Heart left ventricle (tissue), 16 donors: Measurements from ENCODE around the gene BNC2. TPM values are rescaled to one million over a fixed set of nuclear protein-coding genes. Genes with fewer than 3 reads are reported as not detected.

ENCODE experiments used
- ATAC-seq, 4 donors: fragments of 200-7000 bp; cut with Tn5 transposase; one replicate each; pipeline ENCODE4 v1.9.1; 2020 to 2022; ENCODE audit warnings: moderate library complexity in 4 of 4, mild to moderate bottlenecking in 3 of 4, moderate number of reproducible peaks in 1 of 4
- DNase-seq, 5 donors: peaks; one replicate each; pipeline ENCODE4 v3.0.0-alpha.2; 2020
- H3K27ac ChIP-seq, 12 donors: fragments of 200-600 bp; sonication (generic) in 4 of 12; one replicate each; pipeline versions ENCODE4 v1.5.0 to v1.8.0; 2016 to 2022; ENCODE audit warnings: mild to moderate bottlenecking in 2 of 12
- H3K27me3 ChIP-seq, 9 donors: fragments of 200-600 bp; sonication (generic) in 2 of 9; one replicate each; pipeline versions ENCODE4 v1.5.1 to v1.8.0; 2016 to 2022; ENCODE audit warnings: mild to moderate bottlenecking in 3 of 9
- H3K36me3 ChIP-seq, 9 donors: fragments of 200-600 bp; sonication (generic) in 2 of 9; one replicate each; pipeline versions ENCODE4 v1.5.0 to v1.8.0; 2018 to 2022; ENCODE audit warnings: mild to moderate bottlenecking in 2 of 9
- H3K4me1 ChIP-seq, 12 donors: fragments of 200-600 bp; sonication (generic) in 4 of 12; one replicate each; pipeline versions ENCODE4 v1.5.0 to v1.8.0; 2016 to 2022; ENCODE audit warnings: mild to moderate bottlenecking in 3 of 12
- H3K4me3 ChIP-seq, 12 donors: fragments of 200-600 bp; sonication (generic) in 4 of 12; one replicate each; pipeline versions ENCODE4 v1.5.0 to v1.8.0; 2017 to 2022; ENCODE audit warnings: mild to moderate bottlenecking in 9 of 12, moderate library complexity in 4 of 12
- H3K9me3 ChIP-seq, 12 donors: fragments of 200-600 bp; sonication (generic) in 4 of 12; one replicate each; pipeline versions ENCODE4 v1.5.0 to v1.8.0; 2016 to 2022; ENCODE audit warnings: mild to moderate bottlenecking in 1 of 12
- CTCF ChIP-seq, 12 donors: fragments of 200-600 bp; sonication (generic) in 4 of 12; IDR thresholded peaks; one replicate each; pipeline versions ENCODE4 v1.5.0 to v1.8.0; 2018 to 2022; ENCODE audit warnings: antibody characterized with exemption in 12 of 12, mild to moderate bottlenecking in 5 of 12
- POLR2A ChIP-seq, 2 donors: fragments of 450-650 bp; IDR thresholded peaks; one replicate each; pipeline ENCODE4 v1.6.1; 2017; ENCODE audit warnings: antibody characterized with exemption in 2 of 2, mild to moderate bottlenecking in 2 of 2, moderate library complexity in 2 of 2
- WGBS, 4 donors: extraction: QIAGEN DNeasy Blood & Tissue Kit in 2 of 4; methylation state at CpG; one replicate each; pipeline versions ENCODE4 v1.1.5 to v1.1.7; 2013 to 2018; 5-methylcytosine and 5-hydroxymethylcytosine counted together
- intact Hi-C, 10 donors: fragments of 100-400 bp; cut with DNase I; formaldehyde crosslinking; loops; one replicate each; pipeline versions ENCODE4 v1.11.1 to v1.14.2; 2022
- polyA plus RNA-seq, 2 donors: library from polyadenylated mRNA; stranded (reverse); fragments of 200-250 nt; gene quantifications; one replicate each; pipeline ENCODE4 v1.2.3, GENCODE V29; 2013
- total RNA-seq, 9 donors: library from RNA; depleted of rRNA in 2 of 9; stranded (reverse); fragments of >200 nt in 2 of 9; fragmentation: NEBNext Ultra II Directional in 3 of 9; extraction: Animal tissue kit (Norgen Biotek cat#: 25700) in 3 of 9; gene quantifications; one replicate each; pipeline versions ENCODE4 v1.1.0 to v1.2.4, GENCODE V29; 2016 to 2023
- donor health status: ischemic (EF 13 %, LVEDD 7.1; RV severe dilation, severe dysfunction).
- donor health status: healthy with polysubstance abuse.
- donor health status: DM: no; HTN: yes; CAD: no.
- donor health status: DM: no; HTN: no; CAD: no.
- donor health status: ischemic (EF 25% LVEDD 6.9; RV normal size, moderate dysfunction).
- donor health status: ischemic (EF 25% LVEDD 5.7; RV mildly dilated, moderate dysfunction).
- donor health status: healthy.
- donor health status: DM: yes; HTN: yes; CAD: no.
- donor health status: ischemic (EF 35%, LVEDD 5.7; RV mildly dilated, moderate dysfunction).
- donor health status: nonischemic (EF 11% LVEDD 7.7; RV severe dilation, severe dysfunction).
- donor health status: DM: yes; HTN: yes; CAD: no.
- donor health status: PGD.
- donor health status: ischemic (EF 29% LVEDD 5.4; RV normal size, mild dysfunction).
- donor health status: nonischemic (EF 23%, LVEDD 6.1; RV moderate dilation, normal function).

The BNC2 gene
- total and polyA plus RNA-seq, 11 donors, result 0.38 to 27.1 (median 3.8) TPM

GRCh38 chr9:16363916-16364315 is 506.6 kb downstream of the BNC2 start:
- H3K27me3 ChIP-seq, result no peaks in the 10 kb centered on the region
- peaks cover 0 to 21% (median 2%) of the 10 kb centered on the region in 12 donors for H3K4me1 ChIP-seq
- no peaks in the 10 kb centered on the region for H3K36me3 ChIP-seq
- intact Hi-C loops, result loop anchor here in 1 of 10 donors (10.0 kb wide), 1 partner anchor 341 kb away; no protein-coding TSS in a partner anchor
- TF ChIP-seq CTCF (IDR thresholded peaks at IDR 0.05) (no peak), POLR2A (IDR thresholded peaks at IDR 0.05) (no peak)
- WGBS, 4 donors, result 57 to 68% (median 62%) methylated on average over 5 of the region's 5 CpGs
- ATAC-seq (no peak), DNase-seq (no peak)
- peaks cover 0 to 6% (median 0%) of the 10 kb centered on the region in 12 donors for H3K9me3 ChIP-seq
- H3K27ac ChIP-seq, result peak overlapping the region in 10 of 12 donors; percentile 4 to 66 (median 50)
- no peak overlapping the region for H3K4me3 ChIP-seq

- intact Hi-C loops, result loop anchor here in 1 of 10 donors (10.0 kb wide), 1 partner anchor 342 kb away; no protein-coding TSS in a partner anchor
- Histone ChIP-seq H3K9me3 (peaks cover 0 to 6% (median 0%) of the 10 kb centered on the region in 12 donors), H3K36me3 (no peaks in the 10 kb centered on the region), H3K27ac (peak overlapping the region in 8 of 12 donors; percentile 29 to 66 (median 50)), H3K4me1 (peaks cover 0 to 21% (median 2%) of the 10 kb centered on the region in 12 donors), H3K4me3 (no peak overlapping the region), H3K27me3 (no peaks in the 10 kb centered on the region)
- 62 to 73% (median 70%) methylated on average over 8 of the region's 8 CpGs for WGBS, 4 donors
- TF ChIP-seq CTCF (IDR thresholded peaks at IDR 0.05) (no peak), POLR2A (IDR thresholded peaks at IDR 0.05) (no peak)
- ATAC-seq, result peak in 2 of 4 donors; percentile 43 to 53
- no peak for DNase-seq
These were observed 507.2 kb downstream of the BNC2 start for GRCh38 chr9:16363073-16363781.

- intact Hi-C loops, result loop anchor here in 1 of 10 donors (10.0 kb wide), 1 partner anchor 343 kb away; no protein-coding TSS in a partner anchor
- no peaks in the 10 kb centered on the region for H3K27me3 ChIP-seq
- peaks cover 0 to 6% (median 0%) of the 10 kb centered on the region in 12 donors for H3K9me3 ChIP-seq
- no peak overlapping the region for H3K27ac ChIP-seq
- H3K36me3 ChIP-seq, result no peaks in the 10 kb centered on the region
- no peak for ATAC-seq
- TF ChIP-seq POLR2A (IDR thresholded peaks at IDR 0.05) (no peak), CTCF (IDR thresholded peaks at IDR 0.05) (no peak)
- peaks cover 0 to 21% (median 2%) of the 10 kb centered on the region in 12 donors for H3K4me1 ChIP-seq
- H3K4me3 ChIP-seq, result no peak overlapping the region
- no peak for DNase-seq
These were observed 508.5 kb downstream of the BNC2 start for GRCh38 chr9:16361939-16362338.

GRCh38 chr9:16361118-16361517 is 509.4 kb downstream of the BNC2 start:
- Histone ChIP-seq H3K27me3 (no peaks in the 10 kb centered on the region), H3K4me1 (peaks cover 0 to 21% (median 2%) of the 10 kb centered on the region in 12 donors), H3K4me3 (no peak overlapping the region), H3K9me3 (peaks cover 0 to 6% (median 0%) of the 10 kb centered on the region in 12 donors), H3K36me3 (no peaks in the 10 kb centered on the region), H3K27ac (no peak overlapping the region)
- DNase-seq, result no peak
- intact Hi-C loops, result loop anchor here in 1 of 10 donors (10.0 kb wide), 1 partner anchor 344 kb away; no protein-coding TSS in a partner anchor
- 63 to 97% (median 77%) methylated on average over 3 of the region's 3 CpGs for WGBS, 4 donors
- no peak for ATAC-seq
- TF ChIP-seq CTCF (IDR thresholded peaks at IDR 0.05), result no peak
- no peak for TF ChIP-seq POLR2A (IDR thresholded peaks at IDR 0.05)
